ENCODE measurements around the gene C16orf54. TPM values are rescaled to one million over a fixed set of nuclear protein-coding genes. Genes with fewer than 3 reads are reported as not detected.
"Not testable (repeated sequence)": the region's sequence is repeated elsewhere in the genome, so short reads cannot be mapped to it uniquely, and the experiment has no call there.

Gene C16orf54
- total RNA-seq, 4 donors from 2014 or later, result 0.32 to 2.7 (median 1.3) TPM

DNA sequence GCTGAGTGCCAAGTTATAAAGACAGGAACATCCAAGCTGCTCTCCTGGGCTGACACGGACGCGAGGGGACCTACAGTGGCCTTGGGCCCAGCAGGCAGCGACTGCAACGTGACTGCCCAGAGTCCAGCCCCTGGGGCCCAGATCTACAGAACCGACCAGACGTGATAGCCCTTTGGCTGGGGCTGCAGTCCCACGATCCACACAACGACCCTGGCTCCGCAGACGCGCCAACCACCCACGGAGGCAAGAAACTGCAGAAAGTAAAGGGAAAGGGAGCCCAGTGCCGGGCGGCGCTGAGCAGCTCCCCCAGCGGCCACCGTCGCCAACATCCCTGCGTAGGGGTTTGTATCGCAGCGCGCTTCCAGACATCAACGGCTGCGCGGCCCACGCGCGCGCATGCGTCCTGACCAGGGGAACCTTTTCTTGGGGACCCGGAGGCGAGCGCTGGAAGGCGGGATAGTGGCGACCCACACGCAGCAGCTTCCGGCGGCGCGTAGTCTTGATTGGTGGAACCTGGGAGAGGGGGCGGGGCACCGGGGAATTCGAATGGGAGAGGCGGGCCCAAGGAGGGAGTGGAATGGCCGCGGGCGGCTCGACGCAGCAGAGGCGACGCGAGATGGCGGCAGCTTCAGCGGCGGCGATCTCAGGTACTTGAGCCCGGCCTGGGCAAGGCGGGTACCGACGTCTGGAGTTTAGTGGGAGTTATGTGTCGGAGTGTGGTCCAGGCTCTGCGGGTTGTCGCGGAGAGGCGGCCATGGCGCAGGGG is 44.6 kb upstream of the C16orf54 start, which contains the start of gene KIF22:
Gene KIF22 (plus strand): TSS at position 569 of the 766 bp plus-strand sequence. CDS start 9 bp downstream, at position 578.
- peaks cover 0 to 29% (median 13%) of the 10 kb centered on the region in 3 donors for H3K4me1 ChIP-seq
- H3K27ac ChIP-seq, result peak within 1 kb of the TSS; percentile 76 to 92 (median 90)
- ATAC-seq, result peak; percentile 100
- WGBS, 2 donors (ENCODE audit: low coverage in 1 of 2), result 0% methylated on average over 1 to 13 of the region's 67 CpGs
- TF ChIP-seq EP300 (IDR thresholded peaks at IDR 0.05) (no peak), POLR2AphosphoS5 (IDR thresholded peaks at IDR 0.05) (peak; percentile 68), POLR2A (IDR thresholded peaks at IDR 0.05) (peak; percentile 23 to 31)
- TF ChIP-seq, protein P1, sequence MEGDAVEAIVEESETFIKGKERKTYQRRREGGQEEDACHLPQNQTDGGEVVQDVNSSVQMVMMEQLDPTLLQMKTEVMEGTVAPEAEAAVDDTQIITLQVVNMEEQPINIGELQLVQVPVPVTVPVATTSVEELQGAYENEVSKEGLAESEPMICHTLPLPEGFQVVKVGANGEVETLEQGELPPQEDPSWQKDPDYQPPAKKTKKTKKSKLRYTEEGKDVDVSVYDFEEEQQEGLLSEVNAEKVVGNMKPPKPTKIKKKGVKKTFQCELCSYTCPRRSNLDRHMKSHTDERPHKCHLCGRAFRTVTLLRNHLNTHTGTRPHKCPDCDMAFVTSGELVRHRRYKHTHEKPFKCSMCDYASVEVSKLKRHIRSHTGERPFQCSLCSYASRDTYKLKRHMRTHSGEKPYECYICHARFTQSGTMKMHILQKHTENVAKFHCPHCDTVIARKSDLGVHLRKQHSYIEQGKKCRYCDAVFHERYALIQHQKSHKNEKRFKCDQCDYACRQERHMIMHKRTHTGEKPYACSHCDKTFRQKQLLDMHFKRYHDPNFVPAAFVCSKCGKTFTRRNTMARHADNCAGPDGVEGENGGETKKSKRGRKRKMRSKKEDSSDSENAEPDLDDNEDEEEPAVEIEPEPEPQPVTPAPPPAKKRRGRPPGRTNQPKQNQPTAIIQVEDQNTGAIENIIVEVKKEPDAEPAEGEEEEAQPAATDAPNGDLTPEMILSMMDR (IDR thresholded peaks at IDR 0.05), result peak; percentile 53 to 86 (median 82)
- no peaks in the 10 kb centered on the region for H3K9me3 ChIP-seq
- no peaks in the 10 kb centered on the region for H3K27me3 ChIP-seq
- H3K4me3 ChIP-seq, result peak within 1 kb of the TSS; percentile 70 to 89
- no peaks in the 10 kb centered on the region for H3K36me3 ChIP-seq

GRCh38 chr16:29789775-29790182 is 44.0 kb upstream of the C16orf54 start:
- 90% methylated on average over 4 of the region's 20 CpGs; no CpG with 5 or more reads in 1 of the 2 donors for WGBS, 2 donors (ENCODE audit: low coverage in 1 of 2)
- ATAC-seq, result no peak

DNA sequence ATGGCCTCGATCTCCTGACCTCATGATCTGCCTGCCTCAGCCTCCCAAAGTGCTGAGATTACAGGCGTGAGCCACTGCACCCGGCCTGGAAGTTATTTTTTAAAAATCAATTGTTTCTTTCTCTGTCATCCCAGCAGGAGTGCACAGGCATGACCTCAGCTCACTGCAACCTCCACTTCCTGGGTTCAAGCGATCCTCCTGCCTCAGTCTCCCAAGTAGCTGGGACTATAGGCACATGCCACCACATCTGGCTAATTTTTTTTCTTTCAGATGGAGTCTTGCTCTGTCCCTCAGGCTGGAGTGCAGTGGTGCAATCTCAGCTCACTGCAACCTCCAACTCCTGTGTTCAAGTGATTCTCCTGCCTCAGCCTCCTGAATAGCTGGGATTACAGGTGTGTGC is 41.4 kb upstream of the C16orf54 start:
- not testable (repeated sequence) for H3K36me3 ChIP-seq, H3K4me3 ChIP-seq, ATAC-seq, H3K27ac ChIP-seq, H3K27me3 ChIP-seq, H3K9me3 ChIP-seq
- WGBS, 2 donors (ENCODE audit: low coverage in 1 of 2), result 73 to 83% methylated on average over 3 to 4 of the region's 4 CpGs
- H3K4me1 ChIP-seq, result peaks cover 0 to 32% (median 13%) of the 10 kb centered on the region in 3 donors

More at GRCh38 chr16:29789775-29790182, 44.0 kb upstream of the C16orf54 start:
- H3K4me3 ChIP-seq, result peak overlapping the region; percentile 60 to 89
- TF ChIP-seq POLR2AphosphoS5 (IDR thresholded peaks at IDR 0.05) (no peak), POLR2A (IDR thresholded peaks at IDR 0.05) (no peak), EP300 (IDR thresholded peaks at IDR 0.05) (no peak)
- TF ChIP-seq, protein P1 (IDR thresholded peaks at IDR 0.05), result no peak
- peaks cover 0 to 35% (median 13%) of the 10 kb centered on the region in 3 donors for H3K4me1 ChIP-seq
- no peaks in the 10 kb centered on the region for H3K36me3 ChIP-seq
- no peaks in the 10 kb centered on the region for H3K9me3 ChIP-seq
- no peaks in the 10 kb centered on the region for H3K27me3 ChIP-seq
- H3K27ac ChIP-seq, result peak overlapping the region; percentile 76 to 92 (median 90)

DNA sequence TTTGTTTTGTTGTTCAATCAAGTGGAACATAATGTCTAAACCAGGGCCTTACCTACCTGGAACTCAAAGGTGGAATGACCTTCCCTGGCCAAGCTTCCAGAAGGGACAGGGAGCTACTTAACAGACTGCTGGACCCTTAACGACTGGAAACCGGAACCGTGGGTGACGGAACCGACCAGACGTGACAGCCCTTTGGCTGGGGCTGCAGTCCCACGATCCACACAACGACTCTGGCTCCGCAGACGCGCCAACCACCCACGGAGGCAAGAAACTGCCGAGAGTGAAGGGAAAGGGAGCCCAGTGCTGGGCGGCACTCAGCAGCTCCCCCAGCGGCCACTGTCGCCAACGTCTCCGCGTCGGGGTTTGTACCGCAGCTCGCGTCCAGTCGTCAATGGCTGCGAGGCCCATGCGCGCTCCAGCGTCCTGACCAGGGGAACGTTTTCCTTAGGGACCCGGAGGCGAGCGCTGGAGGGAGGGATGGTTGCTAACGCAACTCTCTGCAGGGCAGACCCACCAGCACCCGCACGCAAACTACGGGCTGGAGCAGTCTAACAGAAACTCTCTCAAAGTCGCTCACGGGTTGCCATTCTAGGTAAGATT is 39.2 kb upstream of the C16orf54 start:
- 0 to 7% methylated on average over 4 to 15 of the region's 38 CpGs for WGBS, 2 donors (ENCODE audit: low coverage in 1 of 2)
- peaks cover 11% of the 10 kb centered on the region for H3K27me3 ChIP-seq
- no peaks in the 10 kb centered on the region for H3K36me3 ChIP-seq
- no peaks in the 10 kb centered on the region for H3K9me3 ChIP-seq
- H3K4me1 ChIP-seq, result peaks cover 0 to 15% (median 5%) of the 10 kb centered on the region in 3 donors
- ATAC-seq, result peak; percentile 91
- TF ChIP-seq POLR2A (IDR thresholded peaks at IDR 0.05) (no peak), EP300 (IDR thresholded peaks at IDR 0.05) (no peak), POLR2AphosphoS5 (IDR thresholded peaks at IDR 0.05) (no peak)
- TF ChIP-seq, protein P1 (IDR thresholded peaks at IDR 0.05), result peak; percentile 63 to 84 (median 72)
- H3K4me3 ChIP-seq, result peak overlapping the region; percentile 2 to 34
- H3K27ac ChIP-seq, result no peak overlapping the region

GRCh38 chr16:29784157-29784556 is 38.4 kb upstream of the C16orf54 start:
- no peak for ATAC-seq
- Histone ChIP-seq H3K9me3 (no peaks in the 10 kb centered on the region), H3K4me3 (no peak overlapping the region), H3K27me3 (peaks cover 19% of the 10 kb centered on the region), H3K27ac (no peak overlapping the region), H3K36me3 (no peaks in the 10 kb centered on the region), H3K4me1 (peaks cover 0 to 8% (median 0%) of the 10 kb centered on the region in 3 donors)
- WGBS, 2 donors (ENCODE audit: low coverage in 1 of 2), result 94 to 100% methylated on average over 2 of the region's 2 CpGs
- TF ChIP-seq, protein P1 (IDR thresholded peaks at IDR 0.05), result no peak
- TF ChIP-seq POLR2A (IDR thresholded peaks at IDR 0.05) (no peak), EP300 (IDR thresholded peaks at IDR 0.05) (no peak), POLR2AphosphoS5 (IDR thresholded peaks at IDR 0.05) (no peak)

DNA sequence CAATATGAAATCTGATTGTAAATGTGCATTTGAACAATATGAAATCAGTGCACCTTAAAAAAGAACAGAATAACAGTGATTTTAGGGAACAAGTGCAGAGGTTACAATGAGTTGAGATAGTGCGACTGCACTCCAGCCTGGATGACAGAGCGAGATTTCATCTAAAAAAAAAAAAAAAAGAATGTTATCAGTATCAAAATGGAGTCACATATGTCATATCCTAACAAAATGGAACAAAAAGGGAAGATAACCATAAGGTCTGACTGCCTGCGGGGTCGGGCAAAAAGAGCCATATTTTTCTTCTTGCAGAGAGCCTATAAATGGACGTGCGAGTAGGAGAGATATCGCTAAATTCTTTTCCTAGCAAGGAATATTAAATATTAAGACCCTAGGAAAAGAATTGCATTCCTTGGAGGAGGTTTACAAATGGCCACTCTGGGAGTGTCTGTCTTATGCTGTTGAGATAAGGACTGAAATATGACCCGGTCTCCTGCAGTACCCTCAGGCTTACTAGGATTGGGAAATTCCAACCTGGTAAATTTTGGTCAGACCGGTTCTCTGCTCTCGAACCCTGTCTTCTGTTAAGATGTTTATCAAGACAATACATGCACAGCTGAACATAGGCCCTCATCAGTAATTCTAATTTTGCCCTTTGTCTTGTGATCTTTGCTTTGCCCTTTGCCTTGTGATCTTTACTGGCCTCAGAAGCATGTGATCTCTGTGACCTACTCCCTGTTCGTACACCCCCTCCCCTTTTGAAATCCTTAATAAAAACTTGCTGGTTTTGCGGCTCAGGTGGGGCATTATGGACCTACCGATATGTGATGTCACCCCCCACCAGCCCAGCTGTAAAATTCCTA is 37.5 kb upstream of the C16orf54 start:
- peaks cover 27% of the 10 kb centered on the region for H3K27me3 ChIP-seq
- not testable (repeated sequence) for H3K4me1 ChIP-seq, H3K4me3 ChIP-seq, H3K27ac ChIP-seq, H3K36me3 ChIP-seq, H3K9me3 ChIP-seq, ATAC-seq
- WGBS, 2 donors (ENCODE audit: low coverage in 1 of 2), result 58 to 85% methylated on average over 10 to 13 of the region's 13 CpGs
